Stomach smooth muscle (tissue), 2 donors: ENCODE measurements around the gene TIMM29.
A peak's percentile ranks its signal among the peaks of the same experiment; 100 is the strongest.

Source experiments
- H3K27ac ChIP-seq: one replicate; pipeline ENCODE4 v1.7.0; 2013; ENCODE audit warnings: mild to moderate bottlenecking, low read length, inconsistent platforms
- H3K27me3 ChIP-seq, 2 donors: one replicate each; pipeline ENCODE4 v1.7.0; 2013; ENCODE audit warnings: low read length in 2 of 2; ENCODE audit not compliant: insufficient read depth in 2 of 2, control insufficient read depth in 1 of 2
- H3K36me3 ChIP-seq, 2 donors: one replicate each; pipeline ENCODE4 v1.7.0; 2013; ENCODE audit warnings: low read length in 2 of 2; ENCODE audit not compliant: control insufficient read depth in 2 of 2, insufficient read depth in 2 of 2
- H3K4me1 ChIP-seq: one replicate; pipeline ENCODE4 v1.7.0; 2013; ENCODE audit warnings: low read length; ENCODE audit not compliant: control insufficient read depth, insufficient read depth
- H3K4me3 ChIP-seq, 2 donors: one replicate each; pipeline ENCODE4 v1.7.0; 2013; ENCODE audit warnings: low read length in 2 of 2
- H3K9ac ChIP-seq, 2 donors: one replicate each; pipeline ENCODE4 v1.7.0; 2013; ENCODE audit warnings: low read length in 2 of 2, mild to moderate bottlenecking in 1 of 2
- H3K9me3 ChIP-seq, 2 donors: one replicate each; pipeline ENCODE4 v1.7.0; 2013; ENCODE audit warnings: low read length in 2 of 2; ENCODE audit not compliant: control insufficient read depth in 2 of 2
- donor health status: healthy.
- donor health status: Pancreatic carcinoma.

Gene TIMM29

DNA sequence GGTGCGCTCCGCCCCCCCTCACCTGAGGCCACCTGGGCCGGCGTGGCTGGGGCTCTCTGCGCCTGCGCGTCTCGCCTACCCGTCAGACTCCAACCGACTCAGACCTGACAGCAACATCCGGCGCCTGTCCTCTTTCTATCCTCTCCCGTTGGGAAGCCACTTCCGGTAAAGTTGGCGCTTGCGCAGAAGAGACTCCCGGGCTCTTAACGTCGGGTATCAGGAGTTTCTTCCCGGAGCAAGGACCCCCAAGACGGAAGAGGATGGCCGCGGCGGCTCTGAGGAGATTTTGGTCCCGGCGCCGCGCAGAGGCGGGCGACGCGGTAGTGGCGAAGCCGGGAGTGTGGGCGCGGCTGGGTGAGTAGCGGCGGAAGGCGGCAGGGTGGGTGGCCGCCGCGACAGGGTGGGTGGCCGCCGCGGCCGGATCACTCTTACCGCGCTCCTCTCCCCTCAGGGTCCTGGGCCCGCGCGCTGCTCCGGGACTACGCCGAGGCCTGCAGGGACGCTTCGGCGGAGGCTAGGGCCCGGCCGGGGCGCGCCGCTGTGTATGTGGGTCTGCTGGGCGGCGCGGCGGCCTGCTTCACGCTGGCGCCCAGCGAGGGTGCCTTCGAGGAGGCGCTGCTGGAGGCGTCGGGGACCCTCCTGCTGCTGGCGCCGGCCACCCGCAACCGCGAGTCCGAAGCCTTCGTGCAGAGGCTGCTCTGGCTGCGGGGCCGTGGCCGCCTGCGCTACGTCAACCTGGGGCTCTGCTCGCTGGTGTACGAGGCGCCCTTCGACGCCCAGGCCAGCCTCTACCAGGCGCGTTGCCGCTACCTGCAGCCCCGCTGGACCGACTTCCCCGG, at the start of gene TIMM29, which contains the start of gene YIPF2:
TIMM29 (plus strand) TSS at position 249 of the 839 bp plus-strand sequence; CDS start at position 261, 12 bp downstream.
YIPF2 (minus strand) TSS at position 77 of the 839 bp plus-strand sequence. CDS start 229 bp downstream, outside the sequence.
- H3K9me3 ChIP-seq, result no peaks in the 10 kb centered on the region

GRCh38 chr19:10881403-10882107, 47.1 kb upstream of the TIMM29 start:
- H3K27ac ChIP-seq, result no peak overlapping the region
- H3K36me3 ChIP-seq, result no peaks in the 10 kb centered on the region
- H3K27me3 ChIP-seq, result no peaks in the 10 kb centered on the region
- H3K4me3 ChIP-seq, result no peak overlapping the region
- H3K4me1 ChIP-seq, result peaks cover 37% of the 10 kb centered on the region
- no peaks in the 10 kb centered on the region for H3K9me3 ChIP-seq
- no peak overlapping the region for H3K9ac ChIP-seq

More for the DNA sequence above, at the start of gene TIMM29, which contains the start of gene YIPF2:
- Histone ChIP-seq H3K9ac (peak within 1 kb of the TSS; percentile 72 to 73), H3K27ac (peak within 1 kb of the TSS; percentile 62), H3K4me3 (peak within 1 kb of the TSS; percentile 68 to 87), H3K27me3 (no peaks in the 10 kb centered on the region), H3K4me1 (peaks cover 20% of the 10 kb centered on the region), H3K36me3 (peaks cover 0 to 13% of the 10 kb centered on the region in 2 donors)

DNA sequence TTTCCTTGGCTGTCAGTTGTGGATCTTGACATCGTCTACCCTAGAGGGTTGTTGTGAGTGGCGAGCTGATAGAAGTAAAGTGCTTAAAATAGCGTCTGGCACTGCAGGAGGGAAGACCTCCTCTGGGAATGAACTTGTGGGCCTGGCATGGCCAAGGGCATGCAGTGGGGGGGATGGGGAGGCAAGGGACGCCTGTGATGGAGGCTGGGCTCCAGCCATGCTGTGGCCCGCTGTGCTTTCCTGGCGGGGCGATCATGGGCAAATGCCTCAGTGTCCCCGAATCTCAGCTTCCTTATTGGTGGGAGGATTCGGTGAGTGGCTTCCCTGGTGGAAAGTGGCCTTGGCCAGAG, 46.5 kb upstream of the TIMM29 start:
- Histone ChIP-seq H3K27me3 (no peaks in the 10 kb centered on the region), H3K4me3 (no peak overlapping the region), H3K36me3 (no peaks in the 10 kb centered on the region), H3K9ac (no peak overlapping the region), H3K27ac (no peak overlapping the region), H3K9me3 (no peaks in the 10 kb centered on the region), H3K4me1 (peaks cover 36% of the 10 kb centered on the region)

GRCh38 chr19:10884274-10884673, 44.3 kb upstream of the TIMM29 start:
- H3K9ac ChIP-seq, result no peak overlapping the region
- H3K4me1 ChIP-seq, result peaks cover 46% of the 10 kb centered on the region
- peak overlapping the region; percentile 53 for H3K27ac ChIP-seq
- H3K9me3 ChIP-seq, result no peaks in the 10 kb centered on the region
- no peaks in the 10 kb centered on the region for H3K27me3 ChIP-seq
- H3K4me3 ChIP-seq, result no peak overlapping the region
- H3K36me3 ChIP-seq, result no peaks in the 10 kb centered on the region

GRCh38 chr19:10885201-10886169, 43.1 kb upstream of the TIMM29 start:
- H3K27ac ChIP-seq, result peak overlapping the region; percentile 53
- H3K4me3 ChIP-seq, result no peak overlapping the region

DNA sequence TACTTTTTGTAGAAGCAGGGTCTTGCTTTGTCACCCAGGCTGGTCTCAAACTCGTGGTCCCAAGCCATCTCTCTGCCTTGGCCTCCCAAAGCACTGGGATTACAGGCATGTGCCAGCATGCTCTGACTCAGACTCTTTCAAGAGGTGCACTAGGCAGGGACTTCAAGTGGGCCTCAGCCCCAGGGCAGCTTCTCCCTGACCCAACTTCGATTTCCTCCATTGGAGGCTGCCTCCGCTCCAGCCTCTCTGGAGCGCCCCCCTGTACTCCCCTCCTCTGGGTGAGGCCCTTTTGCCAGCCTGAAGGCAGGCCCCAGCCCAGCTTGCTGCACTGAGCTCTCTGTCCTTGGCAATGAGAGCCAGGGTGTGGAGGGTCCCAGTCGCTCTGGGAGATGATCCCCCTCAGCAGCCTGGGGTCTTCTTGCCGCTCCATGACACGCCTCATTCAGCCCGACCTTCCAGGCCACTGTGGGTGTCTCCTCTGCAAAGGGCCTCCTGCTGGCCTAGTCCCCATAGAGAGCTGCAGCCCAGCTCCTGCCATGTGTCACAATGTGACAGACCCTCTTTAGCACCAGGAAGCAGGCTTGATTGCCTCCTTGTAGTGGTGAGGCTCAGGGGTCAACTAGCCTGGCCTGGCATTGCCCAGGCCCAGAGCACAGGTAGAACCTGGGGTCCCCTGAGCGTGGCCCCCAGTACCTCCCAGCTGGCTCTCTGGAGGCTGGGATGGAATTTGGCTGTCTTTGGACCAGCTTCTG, 40.8 kb upstream of the TIMM29 start:
- Histone ChIP-seq H3K9me3 (no peaks in the 10 kb centered on the region), H3K4me1 (peaks cover 44% of the 10 kb centered on the region), H3K27me3 (no peaks in the 10 kb centered on the region), H3K36me3 (no peaks in the 10 kb centered on the region), H3K9ac (no peak overlapping the region), H3K27ac (peak overlapping the region; percentile 37), H3K4me3 (no peak overlapping the region)

More at GRCh38 chr19:10885201-10886169, 43.1 kb upstream of the TIMM29 start:
- Histone ChIP-seq H3K4me1 (peaks cover 45% of the 10 kb centered on the region), H3K9ac (peak overlapping the region in 1 of 2 donors; percentile 4), H3K36me3 (no peaks in the 10 kb centered on the region), H3K27me3 (no peaks in the 10 kb centered on the region), H3K9me3 (no peaks in the 10 kb centered on the region)

DNA sequence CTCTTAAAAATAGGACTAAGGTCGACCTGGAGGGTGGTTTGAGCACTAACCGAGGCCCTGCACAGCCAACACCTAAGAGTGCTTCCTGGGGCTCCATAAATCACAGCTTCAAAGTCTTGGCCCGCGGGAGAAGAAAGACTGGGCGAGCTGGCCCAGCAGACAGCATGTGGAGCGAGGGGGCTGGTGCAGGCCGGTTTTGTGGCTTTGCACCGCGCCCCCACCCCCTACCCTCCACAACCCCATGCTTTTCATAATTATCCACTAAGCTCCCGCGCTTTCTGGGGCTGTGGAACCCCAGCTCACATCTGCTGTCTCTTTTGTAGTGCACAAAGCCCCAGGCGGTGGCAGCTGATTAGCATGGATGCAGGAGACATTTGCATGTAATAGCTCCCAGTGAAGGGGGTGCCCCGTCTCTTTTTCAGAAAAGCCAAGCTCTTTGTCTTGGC, 40.2 kb upstream of the TIMM29 start:
- H3K9me3 ChIP-seq, result no peaks in the 10 kb centered on the region
- no peaks in the 10 kb centered on the region for H3K27me3 ChIP-seq
- H3K9ac ChIP-seq, result no peak overlapping the region
- H3K4me3 ChIP-seq, result no peak overlapping the region
- H3K4me1 ChIP-seq, result peaks cover 44% of the 10 kb centered on the region
- no peaks in the 10 kb centered on the region for H3K36me3 ChIP-seq
- peak overlapping the region; percentile 37 for H3K27ac ChIP-seq

DNA sequence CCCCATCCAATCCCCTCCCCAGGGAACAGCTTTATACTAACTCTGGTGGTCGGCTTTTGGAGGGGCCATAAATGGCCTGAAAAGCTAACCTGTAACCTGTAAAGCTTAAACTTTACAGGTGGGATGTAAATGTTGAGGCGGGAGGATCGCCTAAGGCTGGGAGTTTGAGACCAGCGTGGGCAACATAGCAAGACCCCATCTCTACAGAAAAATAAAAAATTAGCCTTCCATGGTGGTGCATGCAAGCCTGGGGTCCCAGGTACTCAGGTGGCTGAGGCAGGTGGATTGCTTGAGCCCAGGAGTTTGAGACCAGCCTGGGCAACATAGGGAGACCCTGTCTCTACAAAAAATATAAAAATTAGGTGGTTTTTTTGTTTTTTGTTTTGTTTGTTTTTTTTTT, 38.7 kb upstream of the TIMM29 start:
- Histone ChIP-seq H3K9ac (no peak overlapping the region), H3K4me3 (no peak overlapping the region), H3K27ac (no peak overlapping the region), H3K4me1 (peaks cover 37% of the 10 kb centered on the region), H3K36me3 (no peaks in the 10 kb centered on the region), H3K27me3 (no peaks in the 10 kb centered on the region), H3K9me3 (no peaks in the 10 kb centered on the region)

- no peaks in the 10 kb centered on the region for H3K9me3 ChIP-seq
- H3K9ac ChIP-seq, result no peak overlapping the region
- H3K4me3 ChIP-seq, result no peak overlapping the region
- H3K4me1 ChIP-seq, result peaks cover 34% of the 10 kb centered on the region
- no peak overlapping the region for H3K27ac ChIP-seq
- H3K27me3 ChIP-seq, result no peaks in the 10 kb centered on the region
- H3K36me3 ChIP-seq, result no peaks in the 10 kb centered on the region
These were observed 37.1 kb upstream of the TIMM29 start for GRCh38 chr19:10891405-10892086.
